GM18499 (cell line): Measurements from ENCODE around the gene CYTH4.

ENCODE experiments used
- ATAC-seq: cut with Tn5 transposase; IDR thresholded peaks from one replicate; pipeline ENCODE4 v1.9.1; 2021; ENCODE audit warnings: moderate number of reproducible peaks; ENCODE audit not compliant: insufficient read depth, unreplicated experiment

The CYTH4 gene

DNA sequence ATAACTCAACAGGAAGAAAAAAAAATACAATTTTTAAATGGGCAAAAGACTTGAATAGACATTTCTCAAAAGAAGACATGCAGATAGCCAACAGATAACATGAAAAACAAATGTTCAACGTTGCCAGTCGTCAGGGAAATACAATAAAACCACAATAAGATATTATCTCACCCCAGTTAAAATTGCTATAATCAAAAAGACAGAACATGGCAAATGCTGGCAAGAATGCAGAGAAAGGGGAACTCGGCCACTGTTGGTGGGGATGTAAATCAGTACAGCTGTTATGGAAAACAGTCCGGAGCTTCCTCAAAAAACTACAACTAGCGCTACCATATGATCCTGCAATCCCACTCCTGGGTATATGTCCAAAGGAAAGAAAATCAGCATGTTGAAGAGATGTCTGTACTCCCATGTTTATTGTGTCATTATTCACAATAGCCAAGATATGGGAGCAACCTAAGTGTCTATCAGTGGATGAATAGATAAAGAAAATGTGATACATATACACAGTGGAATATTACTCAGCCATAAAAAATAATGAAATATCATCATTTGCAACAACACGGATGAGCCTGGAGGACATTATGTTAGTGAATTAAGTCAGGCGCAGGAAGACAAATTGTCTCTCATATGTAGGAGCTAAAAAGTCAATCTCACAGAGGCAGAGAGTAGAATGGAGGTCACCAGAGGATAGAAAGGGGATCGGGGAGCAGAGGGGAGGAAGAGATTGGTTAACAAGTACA is 12.2 kb upstream of the CYTH4 start:
- ATAC-seq = no peak

DNA sequence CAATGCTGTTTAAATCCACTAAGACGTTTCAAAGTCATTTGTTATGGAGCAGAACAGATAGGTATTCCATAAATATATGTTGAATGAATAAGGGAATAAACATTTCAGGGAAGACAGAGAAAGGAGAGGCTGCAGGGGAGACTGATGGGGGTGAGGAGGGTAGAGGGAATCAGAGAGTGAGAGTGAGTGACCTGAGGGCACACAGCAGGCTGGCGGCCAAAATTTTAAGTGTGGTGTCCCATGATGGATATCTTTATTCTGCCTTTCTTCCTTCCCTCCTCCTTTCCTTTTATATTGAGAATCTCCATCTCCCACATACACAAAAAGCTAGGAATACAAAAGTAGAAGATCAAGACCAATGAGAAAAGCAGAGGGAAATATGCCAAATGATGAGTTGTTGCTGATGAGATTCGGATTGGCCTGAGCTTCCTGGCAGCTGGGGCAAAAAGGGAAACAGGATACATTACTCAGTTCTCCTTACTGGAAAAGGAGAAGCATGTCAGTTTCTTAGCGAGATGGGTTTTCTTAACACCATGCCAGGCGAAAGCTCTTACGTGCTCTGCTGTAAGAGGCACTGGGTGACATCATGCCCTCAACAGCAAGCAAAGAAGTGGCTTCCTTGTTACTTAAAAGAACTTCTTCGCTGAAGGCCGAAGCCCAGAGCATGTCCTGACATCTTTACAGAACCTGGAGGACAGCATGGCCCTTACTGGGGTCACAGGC is 11.2 kb upstream of the CYTH4 start:
- no peak for ATAC-seq

- no peak for ATAC-seq
These were observed 9.0 kb upstream of the CYTH4 start for GRCh38 chr22:37273126-37273845.

- ATAC-seq = no peak
These were observed 8.5 kb upstream of the CYTH4 start for GRCh38 chr22:37273846-37274225.

GRCh38 chr22:37274380-37274862 is 7.9 kb upstream of the CYTH4 start:
- ATAC-seq = no peak

- ATAC-seq = no peak
These were observed 7.2 kb upstream of the CYTH4 start for GRCh38 chr22:37275134-37275533.

DNA sequence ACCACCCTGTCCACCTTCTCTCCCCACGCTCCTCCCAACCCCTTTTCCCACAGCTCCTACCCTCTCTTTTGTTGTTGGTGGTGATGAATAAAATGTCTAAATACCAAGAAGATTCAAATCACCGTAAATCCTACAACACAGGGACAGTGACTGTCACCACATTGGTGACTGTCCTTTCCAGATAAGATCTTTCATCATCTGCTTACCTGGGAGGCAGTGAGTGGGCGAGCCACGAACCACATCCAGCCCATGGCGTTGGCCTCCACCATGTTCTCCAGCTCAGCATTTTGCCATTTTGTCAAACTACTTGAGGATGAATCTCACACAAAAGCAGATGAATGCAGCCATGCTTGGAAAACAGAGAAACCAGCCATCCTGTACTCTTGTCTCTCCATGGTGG is 6.7 kb upstream of the CYTH4 start:
- no peak for ATAC-seq

- no peak for ATAC-seq
These were observed 5.5 kb upstream of the CYTH4 start for GRCh38 chr22:37276776-37277175.

GRCh38 chr22:37277384-37277783 is 4.9 kb upstream of the CYTH4 start:
- ATAC-seq = no peak

- ATAC-seq = no peak
These were observed 4.0 kb upstream of the CYTH4 start for GRCh38 chr22:37278261-37278660.

GRCh38 chr22:37279331-37280181 is 2.8 kb upstream of the CYTH4 start:
- no peak for ATAC-seq

DNA sequence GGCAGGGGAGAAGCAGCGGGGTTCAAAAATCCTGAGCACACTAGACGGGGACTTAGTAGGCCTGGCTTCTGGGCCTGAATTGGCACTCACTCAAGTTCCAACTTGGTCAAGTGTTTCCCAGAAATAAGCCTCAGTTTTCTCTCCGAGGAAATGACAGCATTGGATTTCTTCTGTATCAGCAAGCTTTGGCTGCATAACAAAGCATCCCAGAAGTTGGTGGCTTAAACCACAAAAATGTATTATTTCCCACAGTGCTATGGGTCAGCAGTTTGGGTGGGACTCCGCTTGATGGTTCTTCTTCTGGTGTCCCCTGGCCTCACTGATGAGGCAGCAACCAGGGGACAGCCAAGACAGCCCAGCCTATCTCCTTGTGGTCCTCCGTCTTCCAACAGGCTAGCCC is 1.6 kb upstream of the CYTH4 start:
- no peak for ATAC-seq

GRCh38 chr22:37281195-37281594 is 1.1 kb upstream of the CYTH4 start:
- ATAC-seq = no peak

- no peak for ATAC-seq
These were observed 493 bp upstream of the CYTH4 start for GRCh38 chr22:37281646-37282384.

- no peak for ATAC-seq
These were observed 1.2 kb downstream of the CYTH4 start for GRCh38 chr22:37283393-37283937.

DNA sequence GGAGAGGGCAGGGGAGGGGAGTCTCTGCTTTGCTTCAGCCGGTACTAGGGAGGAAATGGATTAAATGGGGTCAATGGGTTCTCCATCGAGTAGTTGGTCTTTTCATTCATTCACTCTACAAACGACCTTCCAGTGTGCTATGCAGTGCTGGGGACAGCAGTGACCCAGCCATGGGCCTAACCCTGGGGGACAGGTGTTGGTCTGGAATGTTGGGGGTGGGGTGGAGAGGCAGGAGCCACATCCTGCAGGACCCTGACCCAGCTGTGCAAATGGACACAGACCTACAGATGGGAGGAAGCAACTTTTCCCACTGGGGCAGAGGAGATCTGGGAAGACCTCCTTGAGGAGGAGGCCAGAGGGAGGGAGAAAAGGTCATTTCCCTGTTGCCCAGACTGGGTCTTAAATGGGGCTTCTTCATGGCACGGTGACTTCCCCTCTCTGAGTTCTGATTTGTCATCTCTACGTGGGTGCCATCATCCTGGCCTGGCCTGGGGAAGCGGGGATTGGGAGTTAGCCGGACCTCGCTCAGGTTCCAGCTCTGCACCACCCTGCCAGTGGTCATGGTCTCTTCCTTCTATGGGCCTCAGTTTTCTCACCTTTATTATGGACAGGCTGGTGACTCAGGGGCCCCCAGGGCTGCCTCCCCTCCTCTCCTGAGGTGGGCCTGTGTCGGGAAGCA is 2.0 kb downstream of the CYTH4 start:
- no peak for ATAC-seq

GRCh38 chr22:37284805-37285355 is 2.6 kb downstream of the CYTH4 start:
- no peak for ATAC-seq

- ATAC-seq = no peak
These were observed 3.6 kb downstream of the CYTH4 start for GRCh38 chr22:37285937-37286336.
